Measurements from ENCODE around the gene DCLK3.

DNA sequence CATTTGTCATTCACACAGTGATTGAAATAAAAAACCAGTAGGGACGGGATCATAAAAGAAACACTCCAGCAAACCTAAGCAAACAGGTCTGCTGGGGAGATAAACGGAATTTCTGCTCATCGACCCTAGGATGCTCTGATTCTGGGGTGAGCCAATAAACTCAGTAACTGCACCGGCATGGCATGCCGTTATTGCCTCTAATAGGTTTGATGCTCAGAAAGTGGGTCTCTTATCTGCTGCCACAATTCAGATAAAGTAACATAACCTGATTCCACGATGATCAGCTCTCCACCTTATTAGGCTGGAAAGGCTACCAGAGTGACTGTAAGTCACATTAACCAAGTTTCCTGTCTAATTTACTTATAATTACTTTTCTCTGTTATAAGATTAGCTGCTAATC lies 19.6 kb downstream of the DCLK3 start:
- TF ChIP-seq POLR2AphosphoS5 (IDR thresholded peaks at IDR 0.05; ENCODE audit: low read depth, low read length) (no peak), POLR2A (IDR thresholded peaks at IDR 0.05; ENCODE audit: low read depth, low read length) (no peak), TAF1 (IDR thresholded peaks at IDR 0.05; ENCODE audit: low read depth, low read length) (no peak)

Data from GM12891 (cell line).